Kidney epithelial cell (primary cell): Measurements from ENCODE around the gene TAF13. TPM values are rescaled to one million over a fixed set of nuclear protein-coding genes. Genes with fewer than 3 reads are reported as not detected.
"Not testable (repeated sequence)": the region's sequence is repeated elsewhere in the genome, so short reads cannot be mapped to it uniquely, and the experiment has no call there.

Experiments
- DNase-seq: peaks from one replicate; pipeline ENCODE4 v3.0.0-alpha.2; 2010; ENCODE audit warnings: low read depth
- H3K27me3 ChIP-seq: 2 replicates; pipeline ENCODE4 v1.6.0; 2011; ENCODE audit warnings: low read length; ENCODE audit not compliant: control insufficient read depth, insufficient read depth
- H3K36me3 ChIP-seq: 2 replicates; pipeline ENCODE4 v1.5.1; 2011; ENCODE audit warnings: low read length; ENCODE audit not compliant: control insufficient read depth, insufficient read depth
- H3K4me3 ChIP-seq: 2 replicates; pipeline ENCODE4 v1.5.1; 2011; ENCODE audit warnings: low read depth, mild to moderate bottlenecking, control low read depth, low read length
- CTCF ChIP-seq: IDR thresholded peaks from 2 replicates; pipeline ENCODE4 v1.5.1; 2011; ENCODE audit warnings: mild to moderate bottlenecking, moderate library complexity, low read length, control low read depth, inconsistent platforms; ENCODE audit not compliant: insufficient read depth, poor library complexity, severe bottlenecking
- total RNA-seq: library from RNA; depleted of rRNA; stranded (reverse); fragments of >200 nt; gene quantifications from 2 replicates; pipeline ENCODE4 v1.2.3, GENCODE V29; 2015

TAF13 gene
- total RNA-seq, 1 donor from 2014 or later: 55.0 TPM

GRCh38 chr1:109060707-109061106 is 15.1 kb downstream of the TAF13 start:
- H3K27me3 ChIP-seq: no peaks in the 10 kb centered on the region
- TF ChIP-seq CTCF: no peak
- DNase-seq: no peak
- H3K4me3 ChIP-seq: no peak overlapping the region
- H3K36me3 ChIP-seq: no peaks in the 10 kb centered on the region

DNA sequence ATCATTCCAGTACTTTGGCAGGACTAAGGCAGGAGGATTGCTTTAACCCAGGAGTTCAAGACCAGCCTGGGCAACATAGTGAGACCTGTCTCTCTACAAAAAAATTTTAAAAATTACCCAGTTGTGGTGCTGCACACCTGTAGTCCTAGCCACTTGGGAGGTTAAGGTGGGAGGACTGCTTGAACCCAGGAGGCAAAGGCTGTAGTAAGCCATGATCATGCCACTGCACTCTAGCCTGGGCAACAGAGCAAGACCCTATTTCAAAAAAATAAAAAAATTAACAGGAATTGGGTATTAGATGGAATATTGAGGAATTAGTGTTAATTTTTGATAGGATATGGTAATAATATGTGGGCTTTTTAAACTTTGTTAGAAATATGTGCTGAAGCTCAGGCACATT is 16.8 kb downstream of the TAF13 start:
- no peaks in the 10 kb centered on the region for H3K27me3 ChIP-seq
- no peaks in the 10 kb centered on the region for H3K36me3 ChIP-seq
- H3K4me3 ChIP-seq: no peak overlapping the region
- DNase-seq: no peak
- no peak for TF ChIP-seq CTCF

DNA sequence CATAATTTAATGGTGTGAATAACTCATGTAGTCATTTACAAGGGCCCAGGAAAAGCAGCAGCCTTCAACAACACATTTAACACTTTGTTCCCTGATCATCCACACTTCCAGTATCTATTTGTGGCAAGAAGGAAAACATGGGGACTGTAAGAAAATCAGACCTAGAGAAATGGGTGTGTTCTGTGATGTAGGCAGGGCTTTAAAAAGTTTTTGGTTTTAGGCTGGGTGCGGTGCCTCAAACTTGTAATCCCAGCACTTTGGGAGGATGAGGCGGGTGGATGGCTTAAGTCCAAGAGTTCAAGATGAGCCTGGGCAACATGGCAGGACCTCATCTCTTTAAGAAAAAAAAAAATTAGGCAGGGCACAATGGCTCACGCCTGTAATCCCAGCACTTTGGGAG is 19.7 kb downstream of the TAF13 start:
- no peak for TF ChIP-seq CTCF
- Histone ChIP-seq H3K4me3 (no peak overlapping the region), H3K36me3 (no peaks in the 10 kb centered on the region), H3K27me3 (no peaks in the 10 kb centered on the region)
- no peak for DNase-seq

DNA sequence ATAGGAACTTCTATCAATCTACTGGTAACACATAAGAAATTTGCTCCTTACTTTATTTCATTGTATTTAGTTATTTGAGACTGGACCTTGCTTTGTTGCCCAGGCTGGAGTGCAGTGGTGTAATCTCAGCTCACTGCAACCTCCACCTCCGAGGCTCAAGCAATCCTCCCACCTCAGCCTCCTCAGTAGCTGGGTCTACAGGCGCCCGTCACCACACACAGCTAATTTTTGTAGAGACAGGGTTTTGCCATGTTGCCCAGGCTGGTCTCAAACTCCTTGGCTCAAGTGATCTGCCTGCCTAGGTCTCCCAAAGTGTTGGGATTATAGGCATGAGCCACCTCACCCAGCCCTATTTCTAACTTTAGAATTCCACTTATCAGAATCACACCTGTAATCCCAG is 23.7 kb downstream of the TAF13 start:
- not testable (repeated sequence) for H3K4me3 ChIP-seq, DNase-seq, H3K36me3 ChIP-seq, H3K27me3 ChIP-seq

- H3K36me3 ChIP-seq: no peaks in the 10 kb centered on the region
- DNase-seq: no peak
- no peak for TF ChIP-seq CTCF
- no peak overlapping the region for H3K4me3 ChIP-seq
- H3K27me3 ChIP-seq: no peaks in the 10 kb centered on the region
Observed at GRCh38 chr1:109050228-109050995, 25.4 kb downstream of the TAF13 start.

- no peak for DNase-seq
- Histone ChIP-seq H3K4me3 (no peak overlapping the region), H3K27me3 (no peaks in the 10 kb centered on the region), H3K36me3 (no peaks in the 10 kb centered on the region)
- TF ChIP-seq CTCF: no peak
Observed at GRCh38 chr1:109048335-109048734, 27.5 kb downstream of the TAF13 start.
